ENCODE data around the gene GOLPH3L.

GRCh38 chr1:150613061-150613920 is 83.7 kb downstream of the GOLPH3L start:
- TF ChIP-seq CTCF (IDR thresholded peaks at IDR 0.05) (no peak), POLR2AphosphoS5 (IDR thresholded peaks at IDR 0.05) (no peak), POLR2A (IDR thresholded peaks at IDR 0.05) (no peak)
